Hematopoietic multipotent progenitor cell treated with erythropoietin and hydrocortisone succinate and interleukin-3 and kit ligand, for 17 days (in vitro differentiated cells): ENCODE data around the gene CDHR2.
A peak's percentile ranks its signal among the peaks of the same experiment; 100 is the strongest.
"Not testable (repeated sequence)": the region's sequence is repeated elsewhere in the genome, so short reads cannot be mapped to it uniquely, and the experiment has no call there.

Experiments
- DNase-seq: peaks from one replicate; pipeline ENCODE4 v3.0.0-alpha.2; 2015; ENCODE audit warnings: low spot score

Gene CDHR2

GRCh38 chr5:176573564-176574296 is 24.6 kb downstream of the CDHR2 start:
- peak; percentile 76 for DNase-seq

DNA sequence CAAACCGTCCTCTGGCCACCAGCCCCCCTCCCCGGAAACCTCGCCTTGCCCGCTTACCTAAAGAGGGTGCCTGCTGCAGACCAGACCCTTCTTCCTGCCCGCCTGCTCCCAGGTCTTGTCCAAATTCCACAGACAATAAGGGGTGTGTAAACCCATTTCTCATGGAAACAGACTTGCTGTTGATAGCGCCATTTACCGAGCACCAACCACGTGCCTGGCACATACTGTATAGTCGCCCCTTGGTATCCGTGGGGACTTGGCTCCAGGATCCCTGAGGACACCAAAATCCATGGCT is 25.1 kb downstream of the CDHR2 start:
- no peak for DNase-seq

DNA sequence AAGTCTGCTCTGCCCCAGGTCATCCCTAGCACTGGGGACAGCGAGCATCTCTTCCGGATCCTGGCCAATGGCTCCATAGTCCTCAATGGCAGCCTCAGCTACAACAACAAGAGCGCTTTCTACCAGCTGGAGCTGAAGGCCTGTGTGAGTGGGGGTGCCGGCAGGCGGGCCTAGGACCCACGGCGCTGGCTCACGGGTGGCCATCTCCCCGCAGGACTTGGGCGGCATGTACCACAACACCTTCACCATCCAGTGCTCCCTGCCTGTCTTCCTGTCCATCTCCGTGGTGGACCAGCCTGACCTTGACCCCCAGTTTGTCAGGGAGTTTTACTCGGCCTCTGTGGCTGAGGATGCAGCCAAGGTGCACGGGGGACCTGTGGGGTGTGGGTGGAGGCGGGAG is 25.9 kb downstream of the CDHR2 start:
- no peak for DNase-seq

DNA sequence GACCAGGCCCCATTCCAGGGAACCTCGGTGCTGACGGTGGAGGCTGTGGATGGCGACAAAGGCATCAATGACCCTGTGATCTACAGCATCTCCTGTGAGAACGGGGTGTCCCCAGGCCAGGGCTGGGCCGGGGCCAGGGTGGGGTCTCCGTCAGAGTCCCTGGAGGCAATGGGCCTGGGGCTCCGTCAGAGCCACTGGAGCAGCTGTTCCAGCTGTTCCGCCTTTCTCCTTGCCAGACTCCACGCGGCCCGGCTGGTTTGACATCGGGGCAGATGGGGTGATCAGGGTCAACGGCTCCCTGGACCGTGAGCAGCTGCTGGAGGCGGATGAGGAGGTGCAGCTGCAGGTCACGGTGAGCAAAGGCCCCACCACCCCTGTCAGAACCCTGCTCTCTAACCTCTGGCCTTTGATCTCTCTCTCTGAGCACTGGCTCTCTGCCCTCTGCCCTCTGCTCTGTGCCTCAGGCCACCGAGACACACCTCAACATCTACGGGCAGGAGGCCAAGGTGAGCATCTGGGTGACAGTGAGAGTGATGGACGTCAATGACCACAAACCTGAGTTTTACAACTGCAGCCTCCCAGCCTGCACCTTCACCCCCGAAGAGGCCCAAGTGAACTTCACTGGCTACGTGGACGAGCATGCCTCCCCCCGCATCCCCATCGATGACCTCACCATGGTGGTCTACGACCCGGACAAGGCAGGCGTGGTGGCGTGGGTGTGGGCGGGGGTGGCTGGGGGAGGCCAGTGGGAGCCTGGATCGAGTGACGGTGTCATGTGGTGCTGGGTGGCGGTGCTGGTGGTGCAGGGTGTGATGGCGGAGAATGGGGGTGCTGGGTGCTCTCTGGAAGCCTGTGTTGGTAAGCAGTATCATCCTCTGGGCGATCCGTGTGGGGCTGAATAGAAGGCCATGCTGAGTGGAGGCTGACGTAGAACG is 26.6 kb downstream of the CDHR2 start:
- DNase-seq: no peak

DNA sequence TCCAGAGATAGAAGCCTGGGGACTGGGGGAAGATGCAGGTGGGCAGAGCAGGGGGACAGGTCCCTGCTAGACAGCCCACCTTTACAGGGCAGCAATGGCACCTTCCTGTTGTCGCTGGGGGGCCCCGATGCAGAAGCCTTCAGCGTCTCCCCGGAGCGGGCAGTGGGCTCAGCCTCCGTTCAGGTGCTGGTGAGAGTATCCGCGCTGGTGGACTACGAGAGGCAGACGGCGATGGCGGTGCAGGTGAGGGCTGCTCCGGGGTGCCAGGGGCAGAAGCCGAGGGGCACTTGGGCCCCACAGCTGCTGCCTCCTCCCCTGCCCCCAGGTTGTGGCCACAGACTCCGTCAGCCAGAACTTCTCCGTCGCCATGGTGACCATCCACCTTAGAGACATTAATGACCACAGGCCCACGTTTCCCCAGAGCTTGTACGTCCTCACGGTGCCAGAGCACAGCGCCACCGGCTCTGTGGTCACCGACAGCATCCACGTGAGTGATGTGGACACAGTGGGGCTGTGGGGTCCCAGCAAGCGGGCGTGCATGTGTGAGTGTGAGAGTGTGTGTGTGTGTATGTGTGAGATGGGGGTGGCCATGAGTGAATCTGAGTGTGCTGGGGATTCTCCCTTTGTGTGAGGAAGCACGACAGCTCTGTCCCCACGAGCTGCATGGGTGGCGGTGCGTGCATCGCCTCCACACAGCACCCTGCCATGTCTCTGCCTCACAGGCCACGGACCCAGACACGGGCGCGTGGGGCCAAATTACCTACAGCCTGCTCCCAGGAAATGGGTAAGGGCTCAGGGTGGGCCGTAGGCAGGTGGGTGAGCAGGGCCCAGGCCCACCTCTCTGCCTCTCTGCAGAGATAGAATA is 28.4 kb downstream of the CDHR2 start:
- DNase-seq: no peak

DNA sequence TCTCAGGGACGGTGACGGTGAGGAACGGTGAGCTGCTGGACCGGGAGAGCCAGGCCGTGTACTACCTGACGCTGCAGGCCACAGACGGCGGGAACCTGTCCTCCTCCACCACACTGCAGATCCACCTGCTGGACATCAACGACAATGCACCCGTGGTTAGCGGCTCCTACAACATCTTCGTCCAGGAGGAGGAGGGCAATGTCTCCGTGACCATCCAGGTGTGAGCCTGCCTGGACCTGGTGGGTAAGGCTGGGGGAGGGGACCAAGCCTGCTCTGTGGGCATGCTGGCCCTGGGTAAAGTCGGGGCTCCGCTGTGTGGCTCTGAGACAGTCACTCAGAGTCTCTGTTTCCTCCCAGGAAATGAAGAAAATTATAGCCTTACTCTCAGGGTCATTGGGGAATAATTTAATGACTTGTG is 29.3 kb downstream of the CDHR2 start:
- DNase-seq: peak; percentile 12

DNA sequence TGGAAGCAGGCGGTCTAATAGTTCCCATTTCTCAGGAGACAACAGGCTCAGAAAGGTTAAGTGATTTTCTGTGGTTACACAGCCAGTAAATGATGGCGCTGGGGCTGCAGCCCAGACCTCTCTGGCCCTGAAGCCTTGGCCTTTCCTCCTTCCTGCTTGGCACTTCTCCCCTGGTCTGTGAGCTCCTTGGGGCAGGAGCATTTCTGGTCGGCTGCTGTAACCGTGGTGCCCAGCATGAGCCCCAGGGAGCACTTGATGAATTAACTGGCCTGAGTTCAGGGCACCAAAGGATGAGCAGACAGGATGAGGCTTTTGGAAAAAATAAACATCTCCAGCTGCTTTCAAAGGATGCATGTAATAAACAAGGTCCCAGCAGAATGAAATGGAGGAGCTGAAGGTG is 30.2 kb downstream of the CDHR2 start:
- no peak for DNase-seq

DNA sequence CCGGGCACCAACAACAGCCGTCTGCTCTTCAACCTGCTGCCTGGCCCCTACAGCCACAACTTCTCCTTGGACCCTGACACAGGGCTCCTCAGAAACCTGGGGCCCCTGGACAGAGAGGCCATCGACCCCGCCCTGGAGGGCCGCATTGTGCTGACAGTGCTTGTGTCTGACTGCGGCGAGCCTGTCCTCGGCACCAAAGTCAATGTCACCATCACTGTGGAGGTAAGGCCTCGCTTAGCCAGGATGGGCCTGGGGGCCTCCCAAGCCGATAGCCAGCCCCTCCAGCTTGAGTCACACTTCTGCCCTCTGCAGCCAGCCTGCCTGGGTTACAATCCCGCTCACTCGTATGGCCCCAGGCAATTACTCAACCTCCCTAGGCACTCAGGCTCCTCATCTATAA is 32.2 kb downstream of the CDHR2 start:
- no peak for DNase-seq

DNA sequence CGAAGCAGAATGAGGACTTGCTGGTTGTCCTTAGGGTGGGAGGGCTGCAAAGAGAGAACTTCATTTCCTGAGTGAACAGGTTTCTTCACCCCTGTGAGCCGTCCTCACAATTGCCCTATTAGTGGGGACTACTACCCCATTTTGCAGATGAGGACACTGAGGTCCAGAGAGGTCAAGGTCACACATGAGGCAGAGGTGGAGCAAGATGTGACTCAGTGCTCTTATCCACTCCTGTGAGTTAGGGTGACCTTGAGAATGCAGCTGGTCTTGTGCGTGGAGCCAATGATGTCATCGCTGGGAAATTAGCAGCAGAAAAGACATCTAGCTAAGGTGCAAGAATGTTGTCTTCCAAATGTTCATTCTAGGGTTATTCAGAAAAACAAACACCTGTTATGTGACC is 33.9 kb downstream of the CDHR2 start:
- DNase-seq: no peak

- DNase-seq: no peak
Observed at GRCh38 chr5:176587398-176587797, 38.3 kb downstream of the CDHR2 start.

GRCh38 chr5:176588297-176588696 is 39.2 kb downstream of the CDHR2 start:
- DNase-seq: no peak

DNA sequence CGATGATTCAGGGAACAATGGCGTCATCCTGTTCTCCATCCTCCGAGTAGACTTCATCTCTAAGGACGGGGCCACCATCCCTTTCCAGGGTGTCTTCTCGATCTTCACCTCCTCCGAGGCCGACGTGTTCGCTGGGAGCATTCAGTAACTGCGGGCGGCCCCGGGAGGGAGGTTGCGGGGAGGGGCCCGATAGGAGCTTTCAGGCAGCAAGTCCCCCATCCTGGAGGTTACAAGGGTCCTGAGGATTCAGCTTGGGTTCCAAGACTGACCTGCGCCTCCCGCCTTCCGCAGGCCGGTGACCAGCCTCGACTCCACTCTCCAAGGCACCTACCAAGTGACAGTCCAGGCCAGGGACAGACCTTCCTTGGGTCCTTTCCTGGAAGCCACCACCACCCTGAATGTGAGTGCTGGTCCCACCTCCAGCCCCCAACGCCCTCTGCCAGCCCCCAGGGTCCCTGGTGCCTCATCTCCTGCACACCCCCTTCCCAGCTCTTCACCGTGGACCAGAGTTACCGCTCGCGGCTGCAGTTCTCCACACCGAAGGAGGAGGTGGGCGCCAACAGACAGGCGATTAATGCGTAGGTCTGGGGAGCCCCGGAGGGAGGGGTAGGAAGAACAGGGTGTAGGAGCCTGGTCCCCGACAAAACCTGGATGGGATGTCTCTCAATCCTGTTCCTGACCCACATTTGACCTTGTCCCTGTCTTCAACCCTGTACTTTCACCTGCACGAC is 40.1 kb downstream of the CDHR2 start:
- DNase-seq: no peak

- no peak for DNase-seq
Observed at GRCh38 chr5:176590035-176590717, 41.0 kb downstream of the CDHR2 start.

- DNase-seq: not testable (repeated sequence)
Observed at GRCh38 chr5:176591667-176592066, 42.5 kb downstream of the CDHR2 start.

- DNase-seq: no peak
Observed at GRCh38 chr5:176592573-176592972, 43.4 kb downstream of the CDHR2 start.

DNA sequence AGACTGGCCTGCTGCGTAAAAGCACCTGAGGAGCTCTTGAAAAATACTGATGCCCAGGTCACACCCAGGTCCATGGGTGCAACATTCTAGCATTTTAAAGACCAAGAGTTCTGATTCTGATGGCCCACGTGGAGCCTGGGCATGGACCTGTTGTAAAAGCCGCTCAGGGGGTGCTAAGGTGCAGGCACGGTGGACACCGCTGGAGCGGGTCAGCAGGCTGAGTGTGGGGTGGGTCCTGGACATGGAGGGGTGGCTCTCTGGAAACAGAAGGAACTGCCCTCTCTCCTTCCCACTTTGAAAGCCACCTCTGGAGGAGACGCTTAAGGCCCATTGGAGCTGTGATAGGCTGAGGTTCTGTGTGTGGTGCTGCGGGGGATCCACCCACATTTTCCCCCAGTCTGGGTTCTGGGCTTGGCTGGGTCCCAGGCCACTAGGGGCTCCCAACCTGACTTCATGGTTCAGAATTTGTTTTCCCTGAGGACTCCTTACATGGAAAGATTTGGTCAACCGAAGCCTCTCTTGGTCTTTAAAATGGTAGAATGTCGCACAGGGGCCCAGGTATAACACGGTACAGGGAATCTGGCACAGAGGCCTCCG is 44.2 kb downstream of the CDHR2 start:
- DNase-seq: no peak

- no peak for DNase-seq
Observed at GRCh38 chr5:176594554-176594953, 45.4 kb downstream of the CDHR2 start.

DNA sequence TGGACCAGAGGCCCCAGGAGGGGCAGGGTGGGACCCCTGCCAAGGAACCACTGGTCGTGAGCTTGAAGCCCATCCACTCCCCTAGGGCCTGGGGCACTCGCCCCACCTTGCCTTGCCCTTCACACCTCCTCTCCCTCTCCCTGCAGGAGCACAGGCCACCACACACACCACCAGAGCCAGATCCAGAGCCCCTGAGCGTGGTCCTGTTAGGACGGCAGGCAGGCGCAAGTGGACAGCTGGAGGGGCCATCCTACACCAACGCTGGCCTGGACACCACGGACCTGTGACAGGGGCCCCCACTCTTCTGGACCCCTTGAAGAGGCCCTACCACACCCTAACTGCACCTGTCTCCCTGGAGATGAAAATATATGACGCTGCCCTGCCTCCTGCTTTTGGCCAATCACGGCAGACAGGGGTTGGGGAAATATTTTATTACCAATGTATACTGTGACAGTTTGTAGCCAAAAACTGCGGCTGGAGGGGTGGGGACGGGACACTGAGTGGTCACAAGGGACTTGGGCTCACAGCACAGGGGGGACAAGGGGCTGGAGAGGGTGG is 46.3 kb downstream of the CDHR2 start:
- no peak for DNase-seq

- DNase-seq: no peak
Observed at GRCh38 chr5:176596069-176596644, 47.0 kb downstream of the CDHR2 start.
